Frontal cortex (tissue), 1 donor: ENCODE results near the gene SLC39A7. TPM values are rescaled to one million over a fixed set of nuclear protein-coding genes. Genes with fewer than 3 reads are reported as not detected.

Source experiments
- small RNA-seq: library from RNA; depleted of rRNA; stranded (forward); fragments of <200 nt; gene quantifications from one replicate; pipeline ENCODE3, GENCODE V24; 2014
- total RNA-seq: library from RNA; depleted of rRNA; stranded (reverse); fragments of >200 nt; gene quantifications from one replicate; pipeline ENCODE4 v1.2.3, GENCODE V29; 2014

SLC39A7 gene
- total RNA-seq, 1 donor from 2014 or later = 36.3 TPM

Small RNA genes lying within 50 kb of the gene (small RNA-seq; reads per million reads assigned to genes)
- gene MIR219A1 (1.5 reads per million, percentile 76 among the genes with 10 or more reads in this experiment), gene RNY4P10 (0.31 reads per million, percentile 14 among the genes with 10 or more reads in this experiment)

Other genes with a start within 250 kb of the SLC39A7 start
- gene HLA-DMA, start 247.8 kb upstream of the SLC39A7 start, total RNA-seq = 0.82 TPM
- gene BRD2, start 232.3 kb upstream of the SLC39A7 start, total RNA-seq = 55.8 TPM
- gene HLA-DOA, start 191.3 kb upstream of the SLC39A7 start, total RNA-seq = 0.82 TPM
- gene HLA-DPA1, start 127.2 kb upstream of the SLC39A7 start, total RNA-seq = 1.6 TPM
- 2.4 TPM for gene HLA-DPB1, start 124.9 kb upstream of the SLC39A7 start, total RNA-seq
- gene COL11A2, start 8.4 kb upstream of the SLC39A7 start, total RNA-seq = 1.2 TPM
- gene RXRB, start 202 bp upstream of the SLC39A7 start, total RNA-seq = 23.2 TPM
- 3.3 TPM for gene HSD17B8, start 3.8 kb downstream of the SLC39A7 start, total RNA-seq
- gene RING1, start 7.6 kb downstream of the SLC39A7 start, total RNA-seq = 24.5 TPM
- 24.9 TPM for gene VPS52, start 71.0 kb downstream of the SLC39A7 start, total RNA-seq
- gene RPS18, start 71.2 kb downstream of the SLC39A7 start, total RNA-seq = 4,003 TPM
- 9.0 TPM for gene B3GALT4, start 76.3 kb downstream of the SLC39A7 start, total RNA-seq
- 42.4 TPM for gene WDR46, start 88.4 kb downstream of the SLC39A7 start, total RNA-seq
- gene PFDN6, start 88.7 kb downstream of the SLC39A7 start, total RNA-seq = 31.0 TPM
- 16.3 TPM for gene RGL2, start 98.1 kb downstream of the SLC39A7 start, total RNA-seq
- gene TAPBP, start 113.2 kb downstream of the SLC39A7 start, total RNA-seq = 10.2 TPM
- gene ZBTB22, start 116.9 kb downstream of the SLC39A7 start, total RNA-seq = 27.3 TPM
- 22.8 TPM for gene DAXX, start 122.1 kb downstream of the SLC39A7 start, total RNA-seq
- 4.1 TPM for gene KIFC1, start 191.0 kb downstream of the SLC39A7 start, total RNA-seq
- 16.3 TPM for gene PHF1, start 210.1 kb downstream of the SLC39A7 start, total RNA-seq
- gene CUTA, start 217.2 kb downstream of the SLC39A7 start, total RNA-seq = 84.8 TPM
- gene SYNGAP1, start 219.2 kb downstream of the SLC39A7 start, total RNA-seq = 35.1 TPM